NCI-H2107 treated with DMSO at 0.1 percent for 48 hours (cell line): ENCODE results near the gene TMCO1.
"Not testable (repeated sequence)": the region's sequence is repeated elsewhere in the genome, so short reads cannot be mapped to it uniquely, and the experiment has no call there.

Experiments
- DNase-seq: peaks from one replicate; lab custom pipeline; 2025; ENCODE audit not compliant: unreplicated experiment; lab: John Stamatoyannopoulos, UW

Gene TMCO1

DNA sequence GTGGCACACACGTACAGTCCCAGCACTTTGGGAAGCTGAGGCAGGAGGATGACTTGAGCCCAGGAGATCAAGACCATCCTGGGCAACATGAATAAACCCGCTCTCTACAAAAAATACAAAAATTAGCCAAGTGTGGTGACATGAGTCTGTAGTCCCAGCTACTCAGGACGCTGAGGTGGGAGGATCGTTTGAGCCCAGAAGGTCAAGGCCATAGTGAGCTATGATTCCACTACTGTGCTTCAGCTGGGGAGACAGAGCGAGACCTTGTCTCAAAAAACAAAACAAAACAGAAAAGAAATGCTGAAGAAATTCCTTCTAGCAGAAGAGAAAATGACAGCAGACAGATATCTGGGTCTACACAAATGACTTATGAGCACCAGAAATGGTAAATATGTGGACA, 80.6 kb downstream of the TMCO1 start:
- no peak for DNase-seq

DNA sequence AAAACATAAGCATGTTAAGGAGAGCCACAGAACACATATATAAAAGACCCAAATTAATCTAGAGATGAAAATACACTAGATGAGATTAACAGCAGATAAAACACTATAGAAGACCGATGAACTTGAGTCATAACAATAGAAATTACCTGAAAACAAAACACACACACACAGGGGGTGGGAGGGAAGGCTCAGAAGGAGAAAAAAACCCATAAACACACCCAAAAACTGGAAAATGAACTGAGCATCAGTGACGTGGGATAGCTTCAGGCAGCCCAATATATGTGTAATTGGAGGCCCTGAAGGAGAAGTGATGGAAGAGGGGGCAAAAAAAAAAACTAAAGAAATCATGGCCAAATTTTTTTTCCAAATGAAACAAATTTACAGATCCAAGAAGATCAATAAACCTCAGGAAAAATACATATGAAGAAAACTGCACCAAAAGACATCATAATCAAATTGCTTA, 81.7 kb downstream of the TMCO1 start:
- DNase-seq = no peak

DNA sequence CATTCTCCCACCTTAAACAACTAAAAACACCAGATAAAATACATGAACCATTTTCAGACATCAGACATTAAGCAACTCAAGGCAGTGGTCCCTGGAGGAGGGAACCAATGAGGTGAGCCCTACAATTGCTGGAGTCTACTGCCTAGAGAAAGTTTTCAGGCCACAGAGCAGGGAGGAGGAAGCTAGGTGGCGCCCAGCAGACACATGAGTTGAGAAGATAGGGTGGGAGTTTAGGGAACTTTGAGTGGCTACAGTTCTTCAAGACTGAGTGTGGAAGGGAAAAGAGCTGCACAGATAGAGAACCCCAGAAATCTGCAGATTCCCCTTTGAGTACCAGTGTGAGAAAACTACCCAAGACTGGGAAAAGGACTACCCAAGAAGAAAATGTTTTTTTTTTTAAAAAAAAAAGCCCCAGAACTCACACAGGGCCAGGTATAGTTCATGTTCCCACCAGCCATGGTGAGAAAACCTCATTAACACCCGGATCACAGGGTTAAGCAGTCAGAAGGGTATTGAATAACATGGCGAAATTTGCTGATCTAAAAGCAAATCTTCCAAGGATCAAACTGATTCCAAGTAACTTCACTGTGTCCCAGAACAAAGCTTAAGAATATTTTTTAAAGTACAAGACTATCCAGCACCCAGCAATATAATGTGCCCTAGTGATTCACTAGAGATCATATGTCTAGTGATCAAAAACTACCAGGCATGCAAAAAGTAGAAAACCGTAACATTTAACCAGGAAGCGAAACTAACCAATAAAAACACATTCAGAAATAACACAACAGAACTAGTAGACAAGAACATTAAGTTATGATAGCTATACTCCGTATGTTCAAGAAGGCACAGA, 82.3 kb downstream of the TMCO1 start:
- no peak for DNase-seq

DNA sequence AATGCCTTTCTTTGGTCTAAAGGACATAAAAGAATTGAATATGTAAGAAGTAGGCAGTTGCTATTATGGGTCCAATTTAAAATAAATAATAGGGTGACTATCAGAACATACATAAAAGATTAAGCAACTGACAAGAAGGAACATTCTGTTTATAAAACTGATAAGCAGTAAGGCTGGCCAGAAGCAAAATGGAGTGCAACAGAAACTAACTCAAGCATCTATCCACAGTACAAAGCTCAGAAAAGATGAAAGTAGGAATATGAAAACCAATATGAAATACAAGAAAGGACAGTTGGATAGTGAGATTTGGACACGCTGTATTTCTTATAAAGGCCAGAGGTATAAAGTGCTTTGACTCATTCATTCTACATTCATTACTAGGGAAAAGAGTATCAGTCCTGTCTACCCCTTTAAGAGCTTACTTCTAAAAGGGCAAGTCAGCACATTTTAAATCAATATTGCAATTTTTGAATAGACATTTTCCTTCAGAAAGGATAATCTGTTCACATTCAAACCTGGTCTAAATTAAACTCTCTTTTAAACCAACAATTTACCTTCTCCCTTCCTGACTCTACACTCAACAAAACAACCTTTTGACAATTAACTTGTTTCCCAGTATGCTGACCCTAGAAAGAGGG, 84.7 kb downstream of the TMCO1 start:
- DNase-seq = no peak

DNA sequence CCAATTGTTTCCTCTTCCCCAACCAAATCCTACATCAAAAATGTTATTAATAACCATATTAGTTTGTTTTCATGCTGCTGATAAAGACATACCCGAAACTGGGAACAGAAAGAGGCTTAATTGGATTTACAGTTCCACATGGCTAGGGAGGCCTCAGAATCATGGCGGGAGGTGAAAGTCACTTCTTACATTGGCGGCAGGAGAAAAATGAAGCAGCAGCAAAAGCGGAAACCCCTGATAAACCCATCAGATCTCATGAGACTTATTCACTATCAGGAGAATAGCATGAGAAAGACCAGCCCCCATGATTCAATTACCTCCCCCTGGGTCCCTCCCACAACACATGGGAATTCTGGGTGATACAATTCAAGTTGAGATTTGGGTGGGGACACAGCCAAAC, 87.9 kb downstream of the TMCO1 start:
- DNase-seq = not testable (repeated sequence)

DNA sequence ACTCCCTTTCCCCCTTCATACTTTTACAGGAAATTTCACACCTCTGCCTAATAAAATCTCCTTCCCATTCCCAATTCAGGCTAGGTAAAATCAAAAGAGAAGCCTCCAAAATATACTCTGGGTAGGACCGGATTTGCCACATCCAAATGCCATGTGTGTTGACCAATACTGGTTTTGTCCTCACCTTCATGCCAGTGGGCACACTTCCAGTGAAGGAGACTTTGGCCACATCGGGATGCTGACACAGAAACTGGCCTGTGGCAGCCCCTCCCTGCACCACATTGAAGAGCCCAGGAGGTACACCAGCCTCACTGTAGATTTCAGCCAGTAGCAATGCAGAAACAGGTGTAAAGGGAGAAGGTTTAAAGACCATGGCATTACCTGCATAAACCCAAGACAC, 88.4 kb downstream of the TMCO1 start:
- no peak for DNase-seq

DNA sequence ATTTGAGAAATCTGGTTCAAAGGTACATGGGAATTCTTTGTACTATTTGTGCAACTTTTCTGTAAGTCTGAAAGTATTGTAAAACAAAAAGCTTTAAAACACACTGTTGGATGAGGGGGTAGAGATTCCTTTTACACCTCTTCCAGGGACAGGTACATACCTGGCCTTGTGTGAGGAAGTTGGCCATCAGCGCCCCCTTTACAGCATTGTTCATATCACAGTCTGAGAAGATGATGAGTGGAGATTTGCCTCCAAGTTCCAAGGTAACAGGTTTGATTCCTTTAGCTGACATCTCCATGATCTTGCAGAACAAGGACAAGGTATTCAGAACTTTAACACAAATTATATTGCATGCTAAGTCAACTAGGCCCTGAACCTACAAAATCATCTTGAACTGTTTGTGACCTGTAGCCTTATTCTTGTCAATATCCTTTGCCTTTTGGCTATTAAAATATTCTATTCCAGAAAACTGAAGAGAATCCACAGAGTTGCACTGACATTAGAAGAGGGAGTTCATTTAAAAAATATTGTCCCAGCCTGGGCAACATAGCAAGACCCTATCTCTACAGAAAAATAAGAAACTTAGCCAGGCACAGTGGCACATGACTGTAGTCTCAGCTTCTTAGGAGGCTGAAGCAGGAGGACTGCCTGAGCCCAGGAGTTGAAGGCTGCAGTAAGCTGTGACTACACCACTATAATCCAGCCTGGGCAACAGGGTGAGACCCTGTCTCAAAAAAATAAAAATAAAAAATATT, 89.2 kb downstream of the TMCO1 start:
- no peak for DNase-seq

DNA sequence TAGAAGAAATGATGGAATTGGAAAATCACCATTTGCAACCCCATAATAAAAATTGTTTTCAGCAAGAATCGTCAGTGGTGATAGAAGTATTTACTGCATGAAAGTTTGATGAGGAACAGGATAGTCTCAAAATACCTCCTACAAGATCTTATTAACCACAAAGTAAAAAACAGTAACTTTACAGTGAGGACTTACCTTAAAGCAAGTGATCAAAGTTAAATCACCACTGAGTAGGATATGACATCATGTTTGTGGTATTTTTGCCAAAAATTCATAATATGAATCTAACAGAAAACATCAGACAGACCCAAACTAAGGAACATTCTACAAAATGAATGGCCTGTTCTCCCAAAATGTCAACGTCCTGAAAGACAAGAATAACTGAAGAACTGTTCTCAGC, 90.2 kb downstream of the TMCO1 start:
- no peak for DNase-seq
